Measurements from ENCODE around the gene HCRTR1.

HCRTR1 gene

GRCh38 chr1:31620631-31621497 lies 3.4 kb downstream of the HCRTR1 start:
- Histone ChIP-seq H3K9ac (ENCODE audit: low read depth, low read length, poor library complexity) (no peak overlapping the region), H2AK5ac (ENCODE audit: low read depth, low read length) (peak overlapping the region; percentile 53), H2BK15ac (ENCODE audit: low read length) (no peak overlapping the region), H3K4me1 (ENCODE audit: control insufficient read depth in 2 of 2, insufficient read depth in 1 of 2, low read depth in 1 of 2, low read length in 2 of 2) (peaks cover 0 to 4% of the 10 kb centered on the region in 2 donors), H3K36me3 (replicated peaks in 1 of 2; ENCODE audit: control insufficient read depth in 2 of 2, insufficient read depth in 2 of 2, low read length in 2 of 2) (no peaks in the 10 kb centered on the region), H3K4me3 (ENCODE audit: low read length in 2 of 2) (no peak overlapping the region), H3K14ac (ENCODE audit: low read length) (no peak overlapping the region), H2BK5ac (ENCODE audit: low read length) (no peak overlapping the region), H3K18ac (ENCODE audit: low read length) (peak overlapping the region; percentile 21), H3K9me3 (replicated peaks in 1 of 2; ENCODE audit: control insufficient read depth in 2 of 2, insufficient read depth in 1 of 2, low read depth in 1 of 2, low read length in 2 of 2) (no peaks in the 10 kb centered on the region), H4K91ac (ENCODE audit: low read depth, low read length, poor library complexity) (no peak overlapping the region), H2BK12ac (ENCODE audit: low read length) (no peak overlapping the region), H2AFZ (ENCODE audit: low read length) (no peak overlapping the region), H3K27me3 (ENCODE audit: control insufficient read depth in 3 of 3, insufficient read depth in 3 of 3, low read depth in 1 of 3, low read length in 3 of 3) (peaks cover 0 to 29% (median 17%) of the 10 kb centered on the region in 3 experiments), H3K23ac (ENCODE audit: low read depth, low read length, poor library complexity) (no peak overlapping the region), H3K4ac (ENCODE audit: low read length) (no peak overlapping the region), H3K27ac (replicated peaks; ENCODE audit: low read length) (no peak overlapping the region), H3K79me1 (ENCODE audit: low read depth, low read length) (no peaks in the 10 kb centered on the region), H3K4me2 (ENCODE audit: insufficient read depth, low read length, poor library complexity, severe bottlenecking) (no peak overlapping the region), H2BK120ac (ENCODE audit: low read depth, low read length) (no peak overlapping the region), H4K8ac (ENCODE audit: low read depth, low read length) (no peak overlapping the region)
- DNase-seq (ENCODE audit: low spot score), result no peak
- no CpG with 5 or more reads among the region's 20 CpGs for WGBS, 2 donors (ENCODE audit: extremely low coverage in 2 of 2, insufficient read length in 2 of 2, insufficient replicate concordance in 1 of 2)

GRCh38 chr1:31621498-31621820 lies 4.0 kb downstream of the HCRTR1 start:
- no peak overlapping the region for H4K8ac ChIP-seq (ENCODE audit: low read depth, low read length)
- no peak overlapping the region for H3K23ac ChIP-seq (ENCODE audit: low read depth, low read length, poor library complexity)
- no peak overlapping the region for H3K4me3 ChIP-seq (ENCODE audit: low read length in 2 of 2)
- H3K4me2 ChIP-seq (ENCODE audit: insufficient read depth, low read length, poor library complexity, severe bottlenecking), result no peak overlapping the region
- WGBS, 2 donors (ENCODE audit: extremely low coverage in 2 of 2, insufficient read length in 2 of 2, insufficient replicate concordance in 1 of 2), result no CpG with 5 or more reads among the region's 5 CpGs
- H3K79me1 ChIP-seq (ENCODE audit: low read depth, low read length), result no peaks in the 10 kb centered on the region
- H3K27me3 ChIP-seq (ENCODE audit: control insufficient read depth in 3 of 3, insufficient read depth in 3 of 3, low read depth in 1 of 3, low read length in 3 of 3), result peaks cover 0 to 23% (median 14%) of the 10 kb centered on the region in 3 experiments
- no peak overlapping the region for H2BK5ac ChIP-seq (ENCODE audit: low read length)
- H2BK12ac ChIP-seq (ENCODE audit: low read length), result no peak overlapping the region
- no peak overlapping the region for H2AFZ ChIP-seq (ENCODE audit: low read length)
- H3K36me3 ChIP-seq (replicated peaks in 1 of 2; ENCODE audit: control insufficient read depth in 2 of 2, insufficient read depth in 2 of 2, low read length in 2 of 2), result no peaks in the 10 kb centered on the region
- no peak overlapping the region for H3K4ac ChIP-seq (ENCODE audit: low read length)
- no peaks in the 10 kb centered on the region for H3K9me3 ChIP-seq (replicated peaks in 1 of 2; ENCODE audit: control insufficient read depth in 2 of 2, insufficient read depth in 1 of 2, low read depth in 1 of 2, low read length in 2 of 2)
- H4K91ac ChIP-seq (ENCODE audit: low read depth, low read length, poor library complexity), result no peak overlapping the region
- H3K9ac ChIP-seq (ENCODE audit: low read depth, low read length, poor library complexity), result no peak overlapping the region
- no peak overlapping the region for H2BK120ac ChIP-seq (ENCODE audit: low read depth, low read length)
- no peak overlapping the region for H3K14ac ChIP-seq (ENCODE audit: low read length)
- no peak overlapping the region for H3K18ac ChIP-seq (ENCODE audit: low read length)
- no peak overlapping the region for H3K27ac ChIP-seq (replicated peaks; ENCODE audit: low read length)
- DNase-seq (ENCODE audit: low spot score), result no peak
- peaks cover 4 to 5% of the 10 kb centered on the region in 2 donors for H3K4me1 ChIP-seq (ENCODE audit: control insufficient read depth in 2 of 2, insufficient read depth in 1 of 2, low read depth in 1 of 2, low read length in 2 of 2)
- H2AK5ac ChIP-seq (ENCODE audit: low read depth, low read length), result no peak overlapping the region
- H2BK15ac ChIP-seq (ENCODE audit: low read length), result no peak overlapping the region

DNA sequence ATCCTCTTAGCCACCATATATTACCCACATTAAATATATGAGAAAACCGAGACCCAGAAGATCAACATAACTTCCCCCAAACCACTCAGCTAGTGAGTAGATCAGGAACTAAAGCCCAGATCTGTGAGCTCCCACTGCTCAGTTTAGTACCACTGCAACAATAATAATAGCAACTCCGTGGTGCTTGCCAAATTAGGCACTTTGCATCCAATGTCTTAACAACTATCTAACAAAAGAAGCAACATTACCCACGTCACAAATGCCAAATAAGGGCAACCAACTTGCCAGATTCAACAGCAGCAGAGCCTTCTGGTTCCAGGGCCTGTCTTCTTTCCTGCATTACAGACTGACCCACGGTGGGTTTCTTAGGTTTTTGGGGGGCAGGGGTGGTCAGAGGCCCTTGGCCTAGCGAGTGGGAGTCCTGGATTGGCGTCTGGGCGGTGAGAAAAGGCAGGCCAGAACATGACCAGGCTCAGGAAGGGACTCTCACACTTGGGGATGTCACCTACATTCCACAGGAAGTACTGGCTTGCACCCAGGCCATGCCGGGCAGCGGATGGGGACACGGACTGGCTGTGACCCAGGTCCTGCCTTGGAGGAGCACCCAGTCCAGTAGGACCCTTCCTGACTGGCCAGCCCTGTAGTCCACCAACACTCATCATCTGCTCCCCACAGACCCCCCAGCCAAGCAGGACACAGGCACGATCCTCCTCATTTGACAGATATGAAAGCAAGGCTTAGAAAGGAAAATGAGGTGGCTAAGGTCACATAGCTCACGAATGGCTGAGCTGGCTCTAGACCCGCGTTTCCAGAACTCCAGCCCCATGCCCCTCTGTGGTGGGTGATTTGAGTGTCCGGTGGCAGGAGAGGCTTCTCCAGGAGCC lies 4.6 kb downstream of the HCRTR1 start:
- H3K36me3 ChIP-seq (replicated peaks in 1 of 2; ENCODE audit: control insufficient read depth in 2 of 2, insufficient read depth in 2 of 2, low read length in 2 of 2), result peaks cover 0 to under 1% of the 10 kb centered on the region in 2 donors
- H3K9ac ChIP-seq (ENCODE audit: low read depth, low read length, poor library complexity), result peak overlapping the region; percentile 27
- H3K23ac ChIP-seq (ENCODE audit: low read depth, low read length, poor library complexity), result no peak overlapping the region
- H2BK120ac ChIP-seq (ENCODE audit: low read depth, low read length), result no peak overlapping the region
- no peak overlapping the region for H2AK5ac ChIP-seq (ENCODE audit: low read depth, low read length)
- H4K8ac ChIP-seq (ENCODE audit: low read depth, low read length), result no peak overlapping the region
- no peaks in the 10 kb centered on the region for H3K79me1 ChIP-seq (ENCODE audit: low read depth, low read length)
- H3K27me3 ChIP-seq (ENCODE audit: control insufficient read depth in 3 of 3, insufficient read depth in 3 of 3, low read depth in 1 of 3, low read length in 3 of 3), result peaks cover 0 to 17% (median 7%) of the 10 kb centered on the region in 3 experiments
- no peak overlapping the region for H4K91ac ChIP-seq (ENCODE audit: low read depth, low read length, poor library complexity)
- H3K27ac ChIP-seq (replicated peaks; ENCODE audit: low read length), result no peak overlapping the region
- H2BK12ac ChIP-seq (ENCODE audit: low read length), result no peak overlapping the region
- no peak overlapping the region for H3K14ac ChIP-seq (ENCODE audit: low read length)
- no peak overlapping the region for H3K4ac ChIP-seq (ENCODE audit: low read length)
- peak overlapping the region; percentile 69 for H2BK15ac ChIP-seq (ENCODE audit: low read length)
- peak overlapping the region; percentile 39 for H3K18ac ChIP-seq (ENCODE audit: low read length)
- WGBS, 2 donors (ENCODE audit: extremely low coverage in 2 of 2, insufficient read length in 2 of 2, insufficient replicate concordance in 1 of 2), result no CpG with 5 or more reads among the region's 15 CpGs
- H3K9me3 ChIP-seq (replicated peaks in 1 of 2; ENCODE audit: control insufficient read depth in 2 of 2, insufficient read depth in 1 of 2, low read depth in 1 of 2, low read length in 2 of 2), result no peaks in the 10 kb centered on the region
- H3K4me2 ChIP-seq (ENCODE audit: insufficient read depth, low read length, poor library complexity, severe bottlenecking), result no peak overlapping the region
- no peak overlapping the region for H3K4me3 ChIP-seq (ENCODE audit: low read length in 2 of 2)
- DNase-seq (ENCODE audit: low spot score), result no peak
- H3K4me1 ChIP-seq (ENCODE audit: control insufficient read depth in 2 of 2, insufficient read depth in 1 of 2, low read depth in 1 of 2, low read length in 2 of 2), result peaks cover 8% of the 10 kb centered on the region in 2 donors
- no peak overlapping the region for H2AFZ ChIP-seq (ENCODE audit: low read length)
- no peak overlapping the region for H2BK5ac ChIP-seq (ENCODE audit: low read length)

DNA sequence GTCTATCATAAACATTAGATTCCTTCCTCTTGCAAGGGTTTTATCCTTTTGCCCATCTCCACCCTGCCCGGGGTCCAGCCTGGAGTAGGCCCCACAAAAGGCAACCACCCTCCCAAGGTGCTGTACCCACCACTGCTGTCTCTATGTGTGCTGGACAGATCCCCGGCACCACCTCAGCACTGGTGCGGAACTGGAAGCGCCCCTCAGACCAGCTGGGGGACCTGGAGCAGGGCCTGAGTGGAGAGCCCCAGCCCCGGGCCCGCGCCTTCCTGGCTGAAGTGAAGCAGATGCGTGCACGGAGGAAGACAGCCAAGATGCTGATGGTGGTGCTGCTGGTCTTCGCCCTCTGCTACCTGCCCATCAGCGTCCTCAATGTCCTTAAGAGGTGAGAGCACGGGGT lies 5.9 kb downstream of the HCRTR1 start:
- no peak for DNase-seq (ENCODE audit: low spot score)
- WGBS, 2 donors (ENCODE audit: extremely low coverage in 2 of 2, insufficient read length in 2 of 2, insufficient replicate concordance in 1 of 2), result no CpG with 5 or more reads among the region's 12 CpGs
- Histone ChIP-seq H2BK5ac (ENCODE audit: low read length) (no peak overlapping the region), H3K36me3 (replicated peaks in 1 of 2; ENCODE audit: control insufficient read depth in 2 of 2, insufficient read depth in 2 of 2, low read length in 2 of 2) (peaks cover 5 to 6% of the 10 kb centered on the region in 2 donors), H3K4me2 (ENCODE audit: insufficient read depth, low read length, poor library complexity, severe bottlenecking) (no peak overlapping the region), H3K4me3 (ENCODE audit: low read length in 2 of 2) (no peak overlapping the region), H2AK5ac (ENCODE audit: low read depth, low read length) (peak overlapping the region; percentile 24), H2BK12ac (ENCODE audit: low read length) (no peak overlapping the region), H2AFZ (ENCODE audit: low read length) (no peak overlapping the region), H3K4me1 (ENCODE audit: control insufficient read depth in 2 of 2, insufficient read depth in 1 of 2, low read depth in 1 of 2, low read length in 2 of 2) (peaks cover 8 to 10% of the 10 kb centered on the region in 2 donors), H3K14ac (ENCODE audit: low read length) (peak overlapping the region; percentile 77), H4K8ac (ENCODE audit: low read depth, low read length) (no peak overlapping the region), H3K9me3 (replicated peaks in 1 of 2; ENCODE audit: control insufficient read depth in 2 of 2, insufficient read depth in 1 of 2, low read depth in 1 of 2, low read length in 2 of 2) (no peaks in the 10 kb centered on the region), H2BK15ac (ENCODE audit: low read length) (no peak overlapping the region), H2BK120ac (ENCODE audit: low read depth, low read length) (no peak overlapping the region), H3K18ac (ENCODE audit: low read length) (no peak overlapping the region), H3K27ac (replicated peaks; ENCODE audit: low read length) (no peak overlapping the region), H3K23ac (ENCODE audit: low read depth, low read length, poor library complexity) (no peak overlapping the region), H3K9ac (ENCODE audit: low read depth, low read length, poor library complexity) (peak overlapping the region; percentile 27), H3K27me3 (ENCODE audit: control insufficient read depth in 3 of 3, insufficient read depth in 3 of 3, low read depth in 1 of 3, low read length in 3 of 3) (peaks cover 0 to 9% (median 0%) of the 10 kb centered on the region in 3 experiments), H3K79me1 (ENCODE audit: low read depth, low read length) (no peaks in the 10 kb centered on the region), H4K91ac (ENCODE audit: low read depth, low read length, poor library complexity) (no peak overlapping the region), H3K4ac (ENCODE audit: low read length) (no peak overlapping the region)

All from neuronal stem cell (in vitro differentiated cells).